HG03066 (cell line): Measurements from ENCODE around the gene FLVCR2.

Experiments used
- ATAC-seq: cut with Tn5 transposase; IDR thresholded peaks from one replicate; pipeline ENCODE4 v1.9.1; 2021; ENCODE audit warnings: low read depth; ENCODE audit not compliant: unreplicated experiment

FLVCR2 gene

DNA sequence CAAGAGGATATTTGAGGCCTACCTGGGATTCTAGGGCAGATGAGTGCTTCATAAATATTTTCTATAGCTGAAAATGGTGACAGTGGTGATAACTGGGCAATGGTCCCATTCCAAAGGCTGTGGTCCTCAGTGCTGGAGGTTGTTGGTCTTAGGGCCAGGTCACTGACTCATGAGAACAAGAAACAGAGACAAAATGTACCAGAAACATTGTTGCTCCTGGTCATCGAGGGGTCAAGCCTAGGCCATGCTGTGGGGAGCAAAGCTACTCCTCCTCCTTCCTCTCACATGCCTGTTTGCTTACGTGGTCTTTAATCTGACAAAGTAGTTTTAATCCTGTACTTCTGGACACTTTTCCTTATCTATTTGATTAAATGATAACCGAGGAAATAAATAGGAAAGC, 48.4 kb downstream of the FLVCR2 start:
- no peak for ATAC-seq

GRCh38 chr14:75627406-75627805, 49.0 kb downstream of the FLVCR2 start:
- ATAC-seq: no peak

GRCh38 chr14:75628816-75629215, 50.4 kb downstream of the FLVCR2 start:
- no peak for ATAC-seq

DNA sequence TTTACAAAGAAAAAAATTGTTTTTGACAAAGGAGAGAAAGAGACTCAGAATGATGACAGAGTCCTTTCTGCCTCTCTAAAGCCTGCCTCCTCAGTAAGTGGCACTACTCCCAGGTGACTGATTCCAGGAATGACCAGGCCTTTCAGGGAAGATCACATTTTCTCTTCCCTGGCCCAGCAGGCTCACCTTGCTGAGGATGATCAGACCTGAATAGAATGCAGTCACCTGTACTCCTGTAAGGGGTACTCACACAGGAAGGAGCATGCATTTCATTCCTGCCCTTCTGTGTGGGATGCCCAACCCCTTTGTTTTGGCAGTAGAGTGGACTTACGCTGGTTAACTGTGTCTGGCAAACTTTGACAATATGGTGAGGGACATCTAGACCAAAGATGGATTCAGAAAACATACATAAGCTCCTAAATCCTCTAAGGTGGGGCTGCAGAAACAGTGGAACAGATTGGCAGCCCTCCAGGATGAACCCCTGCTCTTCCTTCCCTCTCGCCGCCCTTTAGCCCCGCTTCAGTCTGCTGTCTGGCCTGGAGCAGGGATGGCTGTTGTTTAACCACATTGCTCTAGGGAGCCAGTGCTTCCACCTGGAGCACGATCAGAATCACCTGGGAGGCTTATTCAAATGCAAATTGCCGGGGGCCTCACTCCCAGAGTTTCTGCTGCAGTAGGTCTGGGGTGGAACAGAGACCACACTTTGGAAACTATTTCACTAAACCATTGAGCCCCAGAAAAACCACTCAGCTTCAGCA, 52.5 kb downstream of the FLVCR2 start:
- no peak for ATAC-seq

DNA sequence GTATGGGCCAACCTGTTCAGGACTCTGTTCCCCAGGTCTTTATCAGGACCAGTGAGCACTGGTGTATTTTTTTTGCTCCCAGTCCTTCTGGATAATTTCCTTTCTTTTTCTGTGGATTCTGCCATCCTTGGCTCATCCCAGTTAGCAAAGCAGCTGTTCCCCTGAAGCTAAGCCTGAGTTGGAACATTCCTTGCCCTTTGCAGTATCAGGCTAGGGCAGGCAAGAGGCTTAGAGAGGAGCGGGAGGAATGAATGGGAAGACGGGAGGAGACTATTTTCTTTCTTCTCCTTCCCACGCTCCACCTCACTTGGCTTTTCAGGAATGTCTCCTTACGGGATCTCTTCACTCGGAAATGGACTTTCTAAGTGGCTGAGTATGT, 53.0 kb downstream of the FLVCR2 start:
- no peak for ATAC-seq

- no peak for ATAC-seq
Observed at GRCh38 chr14:75634848-75635247, 56.4 kb downstream of the FLVCR2 start.

DNA sequence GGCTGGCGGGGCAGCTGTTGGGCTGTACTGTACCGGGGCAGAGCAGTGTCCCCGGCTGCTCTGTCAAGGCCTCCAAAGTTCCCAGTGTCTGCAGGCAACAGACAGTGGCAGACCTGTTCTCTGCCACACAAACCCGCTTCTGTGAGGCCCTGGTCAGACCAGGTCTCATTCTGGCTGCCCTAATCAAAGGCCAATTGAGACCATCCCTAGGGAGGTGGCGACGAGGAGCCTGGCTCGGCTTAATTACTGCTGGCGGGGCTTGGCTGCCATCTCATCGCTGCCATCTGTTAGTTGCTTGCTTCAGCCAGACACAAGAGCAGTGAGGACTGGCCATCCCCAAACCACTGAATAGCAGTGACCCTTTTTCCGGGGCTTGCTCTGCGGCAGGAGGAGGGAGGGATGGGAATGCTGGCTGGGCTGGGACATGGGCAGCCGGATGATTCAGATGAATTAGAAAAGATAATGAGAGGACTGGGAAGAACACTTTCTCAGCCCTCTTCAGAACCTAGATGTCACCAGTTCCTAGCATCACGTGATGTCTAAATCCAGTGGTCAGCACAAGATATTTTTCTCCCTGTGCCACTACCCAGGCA, 57.8 kb downstream of the FLVCR2 start:
- no peak for ATAC-seq

DNA sequence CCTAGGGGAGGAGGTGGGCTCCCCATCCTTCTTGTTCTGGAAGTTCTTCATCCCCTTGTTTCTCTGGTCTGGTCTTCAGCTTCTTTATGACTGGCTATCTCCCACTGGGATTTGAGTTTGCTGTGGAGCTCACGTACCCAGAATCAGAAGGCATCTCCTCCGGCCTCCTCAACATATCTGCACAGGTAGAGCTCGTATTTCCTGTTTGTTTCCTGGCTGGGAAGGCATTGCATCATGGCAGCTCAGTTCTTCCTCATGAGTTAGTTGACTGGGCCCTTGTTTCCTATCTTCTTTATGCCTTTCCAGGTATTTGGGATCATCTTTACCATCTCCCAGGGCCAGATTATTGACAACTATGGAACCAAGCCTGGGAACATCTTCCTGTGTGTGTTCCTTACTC, 62.5 kb downstream of the FLVCR2 start:
- no peak for ATAC-seq

- no peak for ATAC-seq
Observed at GRCh38 chr14:75643985-75644384, 65.6 kb downstream of the FLVCR2 start.

DNA sequence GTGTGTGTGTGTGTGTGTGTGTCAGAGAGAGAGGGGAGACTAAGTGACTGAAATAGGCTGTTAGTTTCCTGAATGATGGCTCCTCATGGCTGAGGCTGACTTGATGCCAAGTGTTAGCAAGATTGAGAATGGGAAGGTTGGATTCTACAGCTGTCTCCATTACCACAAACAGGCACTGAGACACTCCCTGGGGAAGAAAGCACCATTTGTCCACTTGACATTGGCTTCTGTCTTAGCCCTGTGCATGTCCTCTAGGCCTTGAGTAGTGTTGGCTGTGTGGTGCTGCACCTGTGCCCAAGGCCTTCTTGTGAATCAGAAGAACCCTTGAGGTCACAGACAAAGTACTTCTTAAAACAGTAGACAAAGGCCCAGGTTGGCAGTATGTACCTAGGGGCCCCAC, 66.6 kb downstream of the FLVCR2 start:
- ATAC-seq: no peak

- no peak for ATAC-seq
Observed at GRCh38 chr14:75646762-75647161, 68.3 kb downstream of the FLVCR2 start.

GRCh38 chr14:75647640-75648039, 69.2 kb downstream of the FLVCR2 start:
- no peak for ATAC-seq

DNA sequence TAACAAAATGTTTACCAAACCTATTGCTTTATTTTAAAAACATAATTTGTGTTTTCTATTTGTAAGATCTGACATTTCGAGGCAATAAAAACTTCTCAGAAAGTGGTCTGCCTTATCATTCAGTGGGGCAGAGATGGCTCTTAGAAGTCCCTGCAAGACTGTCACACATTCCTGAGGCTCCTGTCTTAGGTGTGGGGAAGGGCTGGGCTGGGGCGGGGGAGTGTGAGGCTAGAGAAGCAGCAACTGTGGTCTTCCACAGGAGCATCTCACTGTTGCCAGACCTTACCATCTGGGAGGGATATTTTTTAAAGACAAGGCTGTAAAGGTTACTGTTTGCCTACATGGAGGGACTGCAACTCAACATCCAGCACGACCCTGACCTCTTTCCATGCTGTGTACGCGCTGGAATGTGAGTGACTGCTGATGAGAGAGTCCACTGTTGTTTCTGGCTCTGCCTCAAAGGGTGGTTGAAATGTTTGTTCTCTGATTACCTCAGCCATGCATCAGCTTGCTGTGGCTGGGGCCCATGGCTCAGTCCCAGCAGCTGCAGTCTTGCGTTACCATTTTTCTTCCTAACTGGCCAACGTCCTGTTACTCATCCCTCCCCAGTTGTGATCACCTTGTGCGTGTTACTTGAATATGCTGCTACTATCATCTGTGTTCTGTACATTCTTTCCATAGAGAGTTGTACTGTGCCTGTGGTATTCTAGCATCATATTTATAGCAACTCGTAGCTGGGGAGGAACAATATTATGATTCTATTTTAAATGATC, 69.8 kb downstream of the FLVCR2 start:
- ATAC-seq: no peak

- no peak for ATAC-seq
Observed at GRCh38 chr14:75649337-75649736, 70.9 kb downstream of the FLVCR2 start.

DNA sequence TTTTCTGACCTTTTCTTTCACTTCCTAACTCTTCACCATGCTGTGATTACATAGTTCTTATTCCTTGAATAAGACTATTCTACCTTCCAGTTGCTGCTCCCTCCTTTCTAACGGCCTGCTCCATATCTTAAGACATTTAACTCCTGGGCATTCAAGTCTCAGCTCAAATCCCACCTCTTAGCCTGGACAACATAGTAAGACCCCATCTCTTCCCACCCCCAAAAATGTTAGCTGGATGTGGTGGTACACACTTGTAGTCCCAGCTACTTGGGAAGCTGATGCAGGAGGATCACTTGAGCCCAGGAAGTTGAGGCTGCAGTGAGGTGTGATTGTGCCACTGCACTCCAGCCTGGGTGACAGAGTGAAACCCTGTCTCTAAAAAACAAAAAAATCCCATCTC, 71.4 kb downstream of the FLVCR2 start:
- ATAC-seq: no peak

- no peak for ATAC-seq
Observed at GRCh38 chr14:75650253-75651058, 72.0 kb downstream of the FLVCR2 start.

DNA sequence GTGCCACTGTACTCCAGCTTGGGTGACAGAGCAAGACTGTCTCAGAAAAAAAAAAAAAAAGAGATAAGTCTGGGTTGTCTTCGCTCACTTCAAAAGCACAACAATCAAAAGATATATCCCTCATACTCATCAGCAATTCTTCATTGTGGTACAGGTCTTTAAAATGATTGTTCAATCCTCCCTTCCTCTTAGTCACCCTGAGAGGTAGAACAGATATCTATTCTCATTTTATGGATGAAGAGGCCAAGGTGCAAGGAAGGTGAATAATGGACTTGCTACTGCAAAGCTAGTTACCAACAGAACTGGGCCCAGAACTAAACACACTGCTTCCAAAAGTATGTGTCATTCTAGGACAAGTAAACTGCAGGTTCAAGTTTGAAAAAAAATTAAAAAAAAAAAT, 75.1 kb downstream of the FLVCR2 start:
- ATAC-seq: no peak

DNA sequence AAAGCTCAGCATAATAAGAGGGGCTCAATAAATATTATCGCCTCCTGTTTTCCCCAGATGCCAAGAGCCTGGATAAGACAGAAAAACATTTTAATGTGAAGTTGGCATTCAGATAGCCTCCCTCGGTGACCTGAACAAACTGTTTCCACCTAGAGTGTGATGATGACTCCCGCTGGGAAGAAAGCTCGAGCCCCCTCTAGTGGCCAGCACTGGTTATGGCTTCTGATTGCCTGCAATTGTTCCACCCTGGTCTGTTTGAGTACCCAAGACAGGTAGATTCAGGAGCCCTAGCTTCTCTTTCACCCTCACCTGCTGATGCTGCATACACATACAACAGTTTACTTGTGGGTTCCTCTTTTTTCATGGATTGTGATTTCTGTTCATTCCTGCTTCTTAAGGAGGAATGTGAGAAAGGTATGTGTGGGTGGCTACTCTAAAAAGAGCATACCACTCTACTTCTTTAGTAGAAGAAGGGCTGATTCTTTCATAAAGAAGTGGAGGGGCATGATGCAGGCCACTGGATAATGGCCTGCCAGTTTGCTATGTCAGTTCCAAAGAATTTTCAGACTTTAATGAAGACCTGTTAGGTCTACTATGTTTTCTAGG, 75.8 kb downstream of the FLVCR2 start:
- ATAC-seq: peak; percentile 60

DNA sequence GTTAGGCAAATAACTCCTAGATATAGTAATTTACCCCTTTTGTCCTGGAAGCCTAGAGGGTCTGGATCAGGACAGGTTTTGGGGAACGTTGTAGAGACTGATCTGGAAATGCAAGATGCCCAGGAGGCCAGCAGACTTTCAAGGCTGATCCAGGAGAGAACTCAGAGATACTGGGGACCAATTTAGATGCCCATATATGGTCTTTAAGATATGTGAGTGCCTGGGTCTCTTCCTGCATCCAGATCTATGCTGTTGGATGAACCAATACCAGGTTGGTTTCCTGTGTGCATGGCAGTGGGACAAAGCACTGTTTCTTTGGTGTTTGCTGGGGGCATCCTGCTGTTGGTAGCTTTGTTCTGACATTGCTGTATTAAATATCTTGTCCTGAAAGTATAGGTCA, 76.8 kb downstream of the FLVCR2 start:
- no peak for ATAC-seq

GRCh38 chr14:75657331-75657730, 78.9 kb downstream of the FLVCR2 start:
- ATAC-seq: no peak

DNA sequence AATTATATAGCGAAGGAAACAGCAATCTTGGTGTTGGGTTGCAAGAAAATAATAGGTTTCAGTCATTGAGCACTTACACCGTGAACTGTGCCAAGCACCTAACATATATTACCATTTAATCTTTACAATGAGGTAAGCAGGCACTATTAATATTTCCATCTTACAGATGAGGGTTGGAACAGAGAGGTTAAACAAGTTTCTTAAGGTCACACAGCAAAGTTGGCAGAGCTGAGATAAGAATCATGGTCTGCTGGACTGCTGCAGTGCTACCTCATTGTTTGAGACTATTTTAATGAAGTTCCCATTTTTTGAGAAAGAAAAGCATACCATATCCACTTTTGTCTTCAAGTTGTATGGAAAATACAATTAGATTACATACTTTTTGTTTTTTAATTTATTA, 80.5 kb downstream of the FLVCR2 start:
- ATAC-seq: no peak
